HCT116 (cell line): ENCODE measurements around the gene HLA-DPA1. TPM values are rescaled to one million over a fixed set of nuclear protein-coding genes. Genes with fewer than 3 reads are reported as not detected.

ENCODE experiments used
- ATAC-seq: fragments of 200-7000 bp; cut with Tn5 transposase; 2 replicates; pipeline ENCODE4 v1.9.1; 2020; ENCODE audit warnings: mild to moderate bottlenecking, moderate library complexity
- BruUV-seq: library from RNA; stranded (reverse); fragments of 400-500 nt; replicated peaks from 2 replicates; lab custom pipeline; 2021; lab: Mats Ljungman, UMichigan
- CTCF ChIA-PET: fragments of 300-600 bp; sonication (Branson Sonifier 250); formaldehyde crosslinking; loops from one replicate; lab custom pipeline; 2021; ENCODE audit warnings: antibody characterized with exemption; lab: Charles Lee
- POLR2A ChIA-PET: fragments of 300-600, 350-600 bp; sonication (Branson Sonifier 250); formaldehyde crosslinking; loops from one replicate; lab custom pipeline; 2021; ENCODE audit warnings: antibody characterized with exemption; lab: Charles Lee
- RAD21 ChIA-PET, 2 experiments: fragments of 300-600 bp; sonication (Branson Sonifier 250); formaldehyde crosslinking; loops; one replicate each; lab custom pipeline; 2023; ENCODE audit warnings: low total read pairs in 2 of 2; ENCODE audit not compliant: uncharacterized antibody in 2 of 2, unreplicated experiment in 2 of 2, low non-redundant PET in 1 of 2; lab: Charles Lee
- DNase-seq: peaks from one replicate; pipeline ENCODE4 v3.0.0-alpha.2; 2010; ENCODE audit warnings: low read depth, low spot score
- H2AFZ ChIP-seq: fragments of 200-600 bp; shearing (Covaris generic), sonication (generic); 2 replicates; pipeline ENCODE4 v1.6.1; 2017; ENCODE audit warnings: low read depth, mixed run types, mixed read lengths, antibody characterized with exemption, low read length; ENCODE audit not compliant: poor library complexity, severe bottlenecking
- H3K27ac ChIP-seq: 2 replicates; pipeline ENCODE4 v1.5.1; 2012; ENCODE audit warnings: low read depth, low read length
- H3K27me3 ChIP-seq: fragments of 200-600 bp; sonication (generic); 2 replicates; pipeline ENCODE4 v1.6.1; 2016; ENCODE audit warnings: mixed run types, low read length, mixed read lengths; ENCODE audit not compliant: insufficient read depth
- H3K36me3 ChIP-seq, 2 experiments: fragments of 200-500 bp in 1 of 2; fragments of 200-600 bp in 1 of 2; sonication (Bioruptor generic) in 1 of 2; sonication (generic) in 1 of 2; 2 replicates each; pipeline versions ENCODE4 v1.5.1 to v1.6.1; 2014 to 2016; ENCODE audit warnings: low read length in 2 of 2, inconsistent platforms in 1 of 2, mixed read lengths in 1 of 2, mixed run types in 1 of 2; ENCODE audit not compliant: insufficient read depth in 2 of 2, control insufficient read depth in 1 of 2
- H3K4me1 ChIP-seq, 2 experiments: fragments of 200-600 bp in 1 of 2; sonication (generic) in 1 of 2; 2 replicates each; pipeline versions ENCODE4 v1.5.1 to v1.6.1; 2012 to 2017; ENCODE audit warnings: low read length in 2 of 2, inconsistent platforms in 1 of 2, mild to moderate bottlenecking in 1 of 2, mixed read lengths in 1 of 2, mixed run types in 1 of 2, moderate library complexity in 1 of 2; ENCODE audit not compliant: insufficient read depth in 2 of 2, control insufficient read depth in 1 of 2
- H3K4me2 ChIP-seq: fragments of 200-600 bp; sonication (generic); 2 replicates; pipeline ENCODE4 v1.6.1; 2017; ENCODE audit warnings: mixed run types, low read length, mixed read lengths
- H3K4me3 ChIP-seq, 2 experiments: fragments of 200-600 bp in 1 of 2; sonication (generic) in 1 of 2; replicated peaks in 1 of 2; 2 replicates each; pipeline ENCODE4 v1.5.1; 2011 to 2016; ENCODE audit warnings: low read length in 2 of 2, control low read depth in 1 of 2, low read depth in 1 of 2, mild to moderate bottlenecking in 1 of 2, mixed read lengths in 1 of 2, mixed run types in 1 of 2
- H3K79me2 ChIP-seq: fragments of 200-600 bp; sonication (generic); 2 replicates; pipeline ENCODE4 v1.6.1; 2017; ENCODE audit warnings: mild to moderate bottlenecking, mixed run types, low read length, moderate library complexity, mixed read lengths; ENCODE audit not compliant: insufficient read depth
- H3K9ac ChIP-seq: fragments of 200-600 bp; sonication (generic); 2 replicates; pipeline ENCODE4 v1.6.1; 2016; ENCODE audit warnings: low read length, mixed read lengths
- H3K9me2 ChIP-seq: fragments of 200-600 bp; sonication (generic), shearing (Covaris generic); 2 replicates; pipeline ENCODE4 v1.6.1; 2017; ENCODE audit warnings: mixed run types, mild to moderate bottlenecking, moderate library complexity; ENCODE audit not compliant: insufficient read depth
- H3K9me3 ChIP-seq, 2 experiments: fragments of 200-500 bp in 1 of 2; fragments of 200-600 bp in 1 of 2; sonication (Bioruptor generic) in 1 of 2; sonication (generic) in 1 of 2; 2 replicates each; pipeline ENCODE4 v1.6.1; 2014 to 2017; ENCODE audit warnings: low read length in 2 of 2, mixed read lengths in 2 of 2, inconsistent platforms in 1 of 2, low read depth in 1 of 2, mild to moderate bottlenecking in 1 of 2, mixed run types in 1 of 2, moderate library complexity in 1 of 2; ENCODE audit not compliant: control insufficient read depth in 1 of 2, insufficient read depth in 1 of 2
- H4K20me1 ChIP-seq: fragments of 200-600 bp; sonication (generic), shearing (Covaris generic); 2 replicates; pipeline ENCODE4 v1.6.1; 2017; ENCODE audit warnings: mixed run types, mild to moderate bottlenecking, moderate library complexity; ENCODE audit not compliant: insufficient read depth
- CBX3 ChIP-seq: IDR thresholded peaks from 2 replicates; pipeline ENCODE4 v1.6.1; 2012; ENCODE audit warnings: low read depth
- CEBPB ChIP-seq: IDR thresholded peaks from 2 replicates; pipeline ENCODE4 v1.6.1; 2012; ENCODE audit warnings: low read depth
- CTCF ChIP-seq, 3 experiments: fragments of 200-600 bp in 1 of 3; sonication (generic) in 1 of 3; IDR thresholded peaks in 2 of 3; conservative IDR thresholded peaks in 1 of 3; 2 replicates each; pipeline ENCODE4 v1.5.1; 2012 to 2017; ENCODE audit warnings: low read depth in 2 of 3, low read length in 2 of 3, antibody characterized with exemption in 1 of 3, borderline replicate concordance in 1 of 3, control low read depth in 1 of 3, mild to moderate bottlenecking in 1 of 3, mixed read lengths in 1 of 3, mixed run types in 1 of 3, moderate library complexity in 1 of 3; ENCODE audit not compliant: insufficient read depth in 1 of 3
- EGR1 ChIP-seq: IDR thresholded peaks from 2 replicates; pipeline ENCODE4 v1.6.1; 2012; ENCODE audit warnings: low read depth
- ELF1 ChIP-seq: IDR thresholded peaks from 2 replicates; pipeline ENCODE4 v1.6.1; 2012; ENCODE audit warnings: low read depth, borderline replicate concordance
- EZH2phosphoT487 ChIP-seq: fragments of 200-600 bp; IDR thresholded peaks from 2 replicates; pipeline ENCODE4 v1.6.1; 2018; ENCODE audit warnings: antibody characterized with exemption, borderline replicate concordance
- JUND ChIP-seq: IDR thresholded peaks from 2 replicates; pipeline ENCODE4 v1.6.1; 2012
- POLR2A ChIP-seq: IDR thresholded peaks from 2 replicates; pipeline ENCODE4 v1.7.0; 2011; ENCODE audit warnings: borderline replicate concordance; ENCODE audit not compliant: insufficient read depth, insufficient read length; ENCODE audit errors: extremely low read depth
- POLR2AphosphoS5 ChIP-seq: IDR thresholded peaks from 2 replicates; pipeline ENCODE4 v1.6.1; 2011; ENCODE audit warnings: mild to moderate bottlenecking, low read depth, low read length, moderate library complexity
- RAD21 ChIP-seq: IDR thresholded peaks from 2 replicates; pipeline ENCODE4 v1.6.1; 2012; ENCODE audit warnings: low read depth, mild to moderate bottlenecking
- SIN3A ChIP-seq: IDR thresholded peaks from 2 replicates; pipeline ENCODE4 v1.6.1; 2012; ENCODE audit warnings: low read depth
- SRF ChIP-seq: IDR thresholded peaks from 2 replicates; pipeline ENCODE4 v1.6.1; 2012; ENCODE audit warnings: low read depth
- TCF7L2 ChIP-seq: IDR thresholded peaks from 2 replicates; pipeline ENCODE4 v1.7.0; 2011; ENCODE audit warnings: borderline replicate concordance, inconsistent platforms; ENCODE audit not compliant: insufficient read depth, insufficient read length; ENCODE audit errors: extremely low read depth
- YY1 ChIP-seq: IDR thresholded peaks from 2 replicates; pipeline ENCODE4 v1.6.1; 2011; ENCODE audit warnings: low read length, low read depth, moderate library complexity, mild to moderate bottlenecking; ENCODE audit not compliant: insufficient replicate concordance; ENCODE audit errors: extremely low read depth
- ZBTB33 ChIP-seq: IDR thresholded peaks from 2 replicates; pipeline ENCODE4 v1.6.1; 2011; ENCODE audit warnings: mild to moderate bottlenecking, low read length, moderate library complexity; ENCODE audit not compliant: insufficient replicate concordance; ENCODE audit errors: extremely low read depth
- ZFX ChIP-seq: fragments of 450-650 bp; IDR thresholded peaks from 2 replicates; pipeline ENCODE4 v1.6.1; 2017
- ZNF274 ChIP-seq: fragments of 200-500 bp; sonication (Bioruptor generic); IDR thresholded peaks from 2 replicates; pipeline ENCODE4 v1.6.1; 2014; ENCODE audit warnings: mild to moderate bottlenecking, low read depth, low read length, inconsistent platforms
- intact Hi-C: fragments of 100-400 bp; cut with micrococcal nuclease; formaldehyde crosslinking; loops from 2 replicates; pipeline ENCODE4 v1.10.0; 2022
- total RNA-seq: library from RNA; stranded (reverse); gene quantifications from one replicate; pipeline ENCODE4 v1.2.1, GENCODE V29; 2021; ENCODE audit not compliant: unreplicated experiment
- TF ChIP-seq, protein P1 (sequence below): IDR thresholded peaks from 2 replicates; pipeline ENCODE4 v1.6.1; 2012

HLA-DPA1 gene
- total RNA-seq, 1 experiment from 2014 or later, result 0.89 TPM

GRCh38 chr6:33081098-33081824, 7.8 kb upstream of the HLA-DPA1 start (continued):
- no peak for TF ChIP-seq EGR1
- no peak for TF ChIP-seq ZNF274
- TF ChIP-seq, protein P1, sequence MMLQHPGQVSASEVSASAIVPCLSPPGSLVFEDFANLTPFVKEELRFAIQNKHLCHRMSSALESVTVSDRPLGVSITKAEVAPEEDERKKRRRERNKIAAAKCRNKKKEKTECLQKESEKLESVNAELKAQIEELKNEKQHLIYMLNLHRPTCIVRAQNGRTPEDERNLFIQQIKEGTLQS, result no peak

GRCh38 chr6:33080127-33081089, 7.0 kb upstream of the HLA-DPA1 start:
- DNase-seq (no peak), ATAC-seq (no peak)
- Histone ChIP-seq H4K20me1 (no peaks in the 10 kb centered on the region), H3K9ac (no peak overlapping the region), H3K27me3 (no peaks in the 10 kb centered on the region), H3K27ac (no peak overlapping the region), H3K79me2 (no peaks in the 10 kb centered on the region), H2AFZ (no peak overlapping the region), H3K9me2 (no peaks in the 10 kb centered on the region), H3K36me3 (no peaks in the 10 kb centered on the region), H3K4me3 (no peak overlapping the region), H3K4me2 (no peak overlapping the region), H3K9me3 (no peaks in the 10 kb centered on the region), H3K4me1 (peaks cover 0 to 5% of the 10 kb centered on the region in 2 experiments; a peak in 1 of 4 replicates)
- intact Hi-C loops, result no loop called here
- ChIA-PET RAD21 (no interaction called here), POLR2A (no interaction called here), CTCF (no interaction called here)
- no TSS peak for BruUV-seq
- TF ChIP-seq POLR2AphosphoS5 (no peak), SIN3A (no peak), EZH2phosphoT487 (no peak), CEBPB (no peak), ELF1 (no peak), SRF (no peak), ZBTB33 (no peak), YY1 (no peak), CBX3 (no peak), ZFX (no peak), CTCF (IDR thresholded peaks at IDR 0.05 in 2 of 3, conservative IDR thresholded peaks at IDR 0.05 in 1 of 3; ENCODE audit: borderline replicate concordance in 1 of 3, insufficient read depth in 1 of 3, low read depth in 2 of 3, low read length in 2 of 3) (no peak), TCF7L2 (no peak), POLR2A (no peak), JUND (no peak), EGR1 (no peak), RAD21 (no peak)
- TF ChIP-seq, protein P1, result no peak
